Trophoblast cell (in vitro differentiated cells and primary cell): ENCODE measurements around the gene PAX3.

Source experiments
- DNase-seq, 2 donors: peaks; one replicate each; pipeline ENCODE4 v3.0.0-alpha.2; 2016
- H2AFZ ChIP-seq: 2 replicates; pipeline ENCODE4 v1.6.1; 2013; ENCODE audit warnings: low read length, moderate library complexity, mild to moderate bottlenecking; ENCODE audit not compliant: insufficient read depth, poor library complexity
- H2AK5ac ChIP-seq: 2 replicates; pipeline ENCODE4 v1.6.1; 2013; ENCODE audit warnings: mild to moderate bottlenecking, low read length
- H2BK120ac ChIP-seq: 2 replicates; pipeline ENCODE4 v1.6.1; 2013; ENCODE audit warnings: low read length, mild to moderate bottlenecking, moderate library complexity; ENCODE audit not compliant: insufficient read depth, poor library complexity
- H2BK12ac ChIP-seq: 2 replicates; pipeline ENCODE4 v1.6.1; 2013; ENCODE audit warnings: mild to moderate bottlenecking, low read length, moderate library complexity
- H2BK5ac ChIP-seq: 2 replicates; pipeline ENCODE4 v1.6.1; 2013; ENCODE audit warnings: low read length, low read depth, moderate library complexity, mild to moderate bottlenecking; ENCODE audit not compliant: poor library complexity
- H3K14ac ChIP-seq: 2 replicates; pipeline ENCODE4 v1.6.1; 2013; ENCODE audit warnings: mild to moderate bottlenecking, low read length
- H3K18ac ChIP-seq: 2 replicates; pipeline ENCODE4 v1.6.1; 2013; ENCODE audit warnings: mild to moderate bottlenecking, low read length
- H3K23ac ChIP-seq: 2 replicates; pipeline ENCODE4 v1.6.1; 2013; ENCODE audit warnings: low read length
- H3K27ac ChIP-seq: 2 replicates; pipeline ENCODE4 v1.5.1; 2013; ENCODE audit warnings: low read depth, mild to moderate bottlenecking, inconsistent platforms, low read length, moderate library complexity
- H3K27me3 ChIP-seq: 2 replicates; pipeline ENCODE4 v1.6.1; 2013; ENCODE audit warnings: inconsistent platforms, mild to moderate bottlenecking, low read length, moderate library complexity; ENCODE audit not compliant: insufficient read depth
- H3K36me3 ChIP-seq, 2 experiments: 1 replicate in 1 of 2; 2 replicates in 1 of 2; pipeline ENCODE4 v1.6.1; 2013; ENCODE audit warnings: low read length in 2 of 2, mild to moderate bottlenecking in 2 of 2, moderate library complexity in 1 of 2; ENCODE audit not compliant: insufficient read depth in 2 of 2, control insufficient read depth in 1 of 2
- H3K4ac ChIP-seq: 2 replicates; pipeline ENCODE4 v1.6.1; 2013; ENCODE audit warnings: low read depth, mild to moderate bottlenecking, low read length, moderate library complexity
- H3K4me1 ChIP-seq, 2 experiments: 1 replicate in 1 of 2; 2 replicates in 1 of 2; pipeline ENCODE4 v1.6.1; 2013; ENCODE audit warnings: low read length in 2 of 2, mild to moderate bottlenecking in 2 of 2, moderate library complexity in 1 of 2; ENCODE audit not compliant: insufficient read depth in 2 of 2, control insufficient read depth in 1 of 2
- H3K4me2 ChIP-seq: 2 replicates; pipeline ENCODE4 v1.6.1; 2013; ENCODE audit warnings: inconsistent platforms, mild to moderate bottlenecking, low read length, moderate library complexity
- H3K4me3 ChIP-seq: 2 replicates; pipeline ENCODE4 v1.5.1; 2013; ENCODE audit warnings: mild to moderate bottlenecking, low read depth, low read length, inconsistent platforms
- H3K79me1 ChIP-seq: one replicate; pipeline ENCODE4 v1.6.1; 2013; ENCODE audit warnings: low read length
- H3K79me2 ChIP-seq: 2 replicates; pipeline ENCODE4 v1.6.1; 2013; ENCODE audit warnings: low read length, mild to moderate bottlenecking; ENCODE audit not compliant: control insufficient read depth, insufficient read depth, poor library complexity
- H3K9ac ChIP-seq: 2 replicates; pipeline ENCODE4 v1.6.1; 2013; ENCODE audit warnings: mild to moderate bottlenecking, low read length
- H3K9me3 ChIP-seq: 2 replicates; pipeline ENCODE4 v1.6.1; 2013; ENCODE audit warnings: low read depth, mild to moderate bottlenecking, control low read depth, inconsistent platforms, low read length; ENCODE audit not compliant: insufficient read depth
- H4K12ac ChIP-seq: 2 replicates; pipeline ENCODE4 v1.6.1; 2013; ENCODE audit warnings: low read depth, mild to moderate bottlenecking, low read length, moderate library complexity
- H4K8ac ChIP-seq: 2 replicates; pipeline ENCODE4 v1.6.1; 2013; ENCODE audit warnings: low read depth, mild to moderate bottlenecking, low read length, moderate library complexity
- H4K91ac ChIP-seq: one replicate; pipeline ENCODE4 v1.6.1; 2013; ENCODE audit warnings: low read depth, mild to moderate bottlenecking, low read length, moderate library complexity
- WGBS: extraction: QIAGEN DNeasy Blood & Tissue Kit; methylation state at CpG from one replicate; pipeline ENCODE4 v1.1.7; 2013; ENCODE audit warnings: missing lambda C conversion rate; ENCODE audit not compliant: insufficient read length, insufficient coverage; ENCODE audit errors: extremely low coverage; 5-methylcytosine and 5-hydroxymethylcytosine counted together

Gene PAX3

DNA sequence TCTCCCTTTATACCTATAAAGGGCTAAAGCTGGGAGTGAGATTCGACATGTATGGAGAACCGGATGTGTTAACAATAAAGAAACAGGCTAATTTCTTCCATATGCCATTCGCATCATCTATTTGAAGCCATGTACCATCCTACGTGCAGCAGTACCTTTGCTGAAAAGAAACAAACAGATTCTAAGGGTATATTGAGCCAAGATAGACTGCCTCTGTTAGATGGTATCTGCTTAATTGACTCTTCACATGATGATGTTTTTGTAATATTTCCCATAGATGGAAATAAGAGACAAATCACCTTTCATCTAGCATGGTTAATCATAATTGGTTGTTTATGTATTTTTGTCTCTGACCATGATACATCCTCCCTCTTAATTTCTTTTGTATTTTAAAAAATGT lies 32.1 kb upstream of the PAX3 start:
- Histone ChIP-seq H4K91ac (no peak overlapping the region), H3K9ac (no peak overlapping the region), H3K79me1 (no peaks in the 10 kb centered on the region), H2BK12ac (no peak overlapping the region), H3K79me2 (no peaks in the 10 kb centered on the region), H3K23ac (no peak overlapping the region), H2AFZ (no peak overlapping the region), H3K9me3 (peaks cover 4% of the 10 kb centered on the region), H3K18ac (no peak overlapping the region), H2BK120ac (no peak overlapping the region), H4K8ac (no peak overlapping the region), H3K14ac (no peak overlapping the region), H2AK5ac (no peak overlapping the region), H3K4me1 (no peaks in the 10 kb centered on the region), H3K36me3 (no peaks in the 10 kb centered on the region), H3K27ac (no peak overlapping the region), H3K4me3 (no peak overlapping the region), H3K4me2 (no peak overlapping the region), H3K4ac (no peak overlapping the region), H4K12ac (no peak overlapping the region), H2BK5ac (no peak overlapping the region), H3K27me3 (no peaks in the 10 kb centered on the region)
- no peak for DNase-seq
- no CpG with 5 or more reads among the region's 4 CpGs for WGBS

DNA sequence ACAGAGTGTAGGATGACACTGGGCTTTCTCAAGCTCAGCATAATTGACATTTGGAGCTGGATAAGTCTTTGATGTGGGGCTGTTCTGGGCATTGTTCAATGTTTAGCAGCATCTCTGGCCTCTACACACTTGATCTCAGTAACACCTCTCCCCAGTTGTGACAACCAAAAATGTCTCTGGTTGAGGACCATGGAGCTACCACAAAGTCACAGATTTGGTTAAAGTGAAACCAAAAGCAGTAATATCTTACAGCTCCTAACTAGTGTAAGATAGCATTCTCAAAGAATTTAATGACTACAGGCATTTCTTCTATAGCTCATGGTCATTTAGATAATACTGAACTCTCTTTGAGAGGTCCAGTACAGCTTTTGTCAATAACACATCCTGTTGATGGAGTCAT lies 23.4 kb upstream of the PAX3 start:
- Histone ChIP-seq H3K9me3 (no peaks in the 10 kb centered on the region), H3K23ac (no peak overlapping the region), H3K27me3 (peaks cover 42% of the 10 kb centered on the region), H4K8ac (no peak overlapping the region), H2BK120ac (no peak overlapping the region), H2AK5ac (no peak overlapping the region), H3K18ac (no peak overlapping the region), H4K91ac (no peak overlapping the region), H2BK12ac (no peak overlapping the region), H3K79me2 (no peaks in the 10 kb centered on the region), H3K36me3 (no peaks in the 10 kb centered on the region), H3K4me2 (no peak overlapping the region), H4K12ac (no peak overlapping the region), H2BK5ac (no peak overlapping the region), H3K4me1 (peaks cover 9 to 16% of the 10 kb centered on the region in 2 experiments), H3K9ac (no peak overlapping the region), H3K27ac (no peak overlapping the region), H3K79me1 (no peaks in the 10 kb centered on the region), H3K14ac (no peak overlapping the region), H2AFZ (no peak overlapping the region), H3K4me3 (no peak overlapping the region), H3K4ac (no peak overlapping the region)
- no peak for DNase-seq

DNA sequence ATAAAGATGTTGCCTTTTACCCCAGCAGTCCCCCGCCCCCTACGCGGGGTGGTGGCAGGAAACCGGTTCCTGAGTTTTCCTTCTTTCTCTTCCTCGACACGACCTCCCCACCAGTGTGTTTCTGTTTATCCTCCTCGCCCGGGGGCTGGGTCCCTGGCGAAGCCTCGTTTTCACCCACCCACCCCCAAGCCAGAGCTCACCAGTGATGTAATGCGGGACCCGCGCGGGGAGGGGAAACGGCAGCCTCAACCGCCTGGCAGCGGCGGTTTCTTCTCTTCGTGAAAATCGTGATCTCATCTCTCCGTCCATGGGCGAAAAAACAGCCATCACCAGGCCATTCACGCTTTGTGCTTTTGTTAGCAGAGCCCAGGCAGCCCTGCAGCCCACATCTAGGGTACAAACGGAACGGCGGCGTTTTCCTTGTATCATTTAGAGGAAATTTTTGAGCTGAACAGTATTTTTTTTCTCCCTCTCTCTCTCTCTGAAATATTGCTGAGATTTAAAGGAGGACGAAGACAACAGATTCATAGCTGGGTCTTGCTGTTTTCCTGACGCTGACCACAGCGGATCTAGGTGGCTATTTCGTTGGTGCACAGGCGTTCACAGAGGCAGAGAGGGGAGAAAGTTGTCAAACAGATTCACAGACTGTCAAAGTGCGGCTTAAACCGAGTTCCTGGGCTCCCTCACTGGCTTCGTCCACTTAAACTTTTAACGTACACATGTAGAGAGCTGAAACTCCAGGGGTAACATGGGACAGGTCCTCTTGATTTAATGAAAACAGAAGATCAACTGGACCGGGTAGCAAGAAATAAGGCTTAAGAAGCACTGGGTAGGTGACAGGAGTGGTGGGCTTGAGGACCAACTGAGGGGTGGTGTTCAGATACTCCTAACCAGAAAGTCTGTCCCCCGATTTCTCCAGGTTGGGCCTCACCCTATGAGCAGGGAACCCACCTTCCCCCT lies 21.9 kb upstream of the PAX3 start:
- Histone ChIP-seq H3K18ac (no peak overlapping the region), H3K23ac (no peak overlapping the region), H3K4me2 (peak overlapping the region; percentile 96), H3K79me1 (no peaks in the 10 kb centered on the region), H4K12ac (no peak overlapping the region), H4K8ac (no peak overlapping the region), H3K4ac (no peak overlapping the region), H3K27me3 (peaks cover 45% of the 10 kb centered on the region), H3K9ac (no peak overlapping the region), H4K91ac (no peak overlapping the region), H3K14ac (no peak overlapping the region), H3K27ac (no peak overlapping the region), H3K9me3 (no peaks in the 10 kb centered on the region), H2BK120ac (no peak overlapping the region), H2AFZ (no peak overlapping the region), H3K79me2 (no peaks in the 10 kb centered on the region), H2BK12ac (no peak overlapping the region), H2AK5ac (no peak overlapping the region), H3K4me3 (no peak overlapping the region), H3K4me1 (peaks cover 9 to 16% of the 10 kb centered on the region in 2 experiments), H3K36me3 (no peaks in the 10 kb centered on the region), H2BK5ac (no peak overlapping the region)
- no CpG with 5 or more reads among the region's 38 CpGs for WGBS
- DNase-seq, result peak in 1 of 2 donors; percentile 14

DNA sequence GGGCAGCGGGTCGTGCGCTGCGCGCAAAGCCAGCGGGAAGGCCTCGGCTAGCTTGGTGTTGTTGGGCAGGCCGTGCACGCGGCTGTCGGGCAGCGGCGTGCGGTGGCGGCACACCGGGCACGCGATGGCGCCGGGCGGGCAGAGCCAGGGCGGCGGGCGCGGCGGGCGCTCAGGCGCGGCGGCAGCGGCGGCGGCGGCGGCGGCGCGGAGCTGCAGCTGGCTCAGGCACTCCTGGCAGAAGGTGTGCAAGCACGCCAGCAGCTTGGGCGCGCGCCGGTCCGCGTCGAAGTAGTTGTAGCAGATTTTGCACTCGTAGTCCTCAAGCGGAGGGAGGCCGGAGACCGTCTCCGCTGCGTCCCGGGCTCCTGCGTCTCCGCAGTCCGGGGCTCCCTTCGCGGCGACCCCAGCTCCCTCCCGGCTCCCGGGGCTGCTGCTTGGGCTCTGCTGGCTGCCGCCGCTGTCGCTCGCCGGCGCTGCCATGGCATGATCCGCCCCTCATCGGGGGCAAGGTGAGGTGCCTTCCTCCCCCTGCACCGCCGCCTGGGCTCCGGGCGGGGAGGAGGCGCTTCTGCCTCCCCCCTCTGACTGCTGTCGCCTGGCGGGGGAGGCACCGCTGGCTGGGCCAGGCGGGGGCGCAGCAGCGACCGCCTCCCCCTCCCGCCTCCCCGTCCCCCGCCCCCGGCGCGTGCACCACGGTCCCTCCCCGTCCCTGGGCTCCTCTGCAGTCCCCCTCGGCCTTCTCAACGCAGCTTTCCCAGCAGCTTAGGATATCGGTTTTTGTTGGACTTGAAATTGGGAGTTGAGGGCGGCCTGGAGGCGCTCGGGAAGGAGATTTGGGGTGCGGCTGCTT lies 21.0 kb upstream of the PAX3 start:
- no peaks in the 10 kb centered on the region for H3K36me3 ChIP-seq
- no peaks in the 10 kb centered on the region for H3K79me1 ChIP-seq
- peaks cover 44% of the 10 kb centered on the region for H3K27me3 ChIP-seq
- no peak overlapping the region for H3K14ac ChIP-seq
- DNase-seq, result peak in 1 of 2 donors; percentile 39
- no peak overlapping the region for H2BK120ac ChIP-seq
- H4K91ac ChIP-seq, result no peak overlapping the region
- H2AFZ ChIP-seq, result peak overlapping the region; percentile 93
- H3K18ac ChIP-seq, result no peak overlapping the region
- no peak overlapping the region for H2BK12ac ChIP-seq
- no peak overlapping the region for H3K4ac ChIP-seq
- H3K9me3 ChIP-seq, result no peaks in the 10 kb centered on the region
- H3K4me2 ChIP-seq, result peak overlapping the region; percentile 96
- WGBS, result no CpG with 5 or more reads among the region's 96 CpGs
- H3K79me2 ChIP-seq, result no peaks in the 10 kb centered on the region
- H3K27ac ChIP-seq, result no peak overlapping the region
- no peak overlapping the region for H4K8ac ChIP-seq
- H3K4me3 ChIP-seq, result peak overlapping the region; percentile 70
- H3K23ac ChIP-seq, result no peak overlapping the region
- H3K4me1 ChIP-seq, result peaks cover 9 to 16% of the 10 kb centered on the region in 2 experiments
- no peak overlapping the region for H2AK5ac ChIP-seq
- H3K9ac ChIP-seq, result no peak overlapping the region
- H2BK5ac ChIP-seq, result no peak overlapping the region
- H4K12ac ChIP-seq, result no peak overlapping the region
